ENCODE data around the gene GNAI3.

DNA sequence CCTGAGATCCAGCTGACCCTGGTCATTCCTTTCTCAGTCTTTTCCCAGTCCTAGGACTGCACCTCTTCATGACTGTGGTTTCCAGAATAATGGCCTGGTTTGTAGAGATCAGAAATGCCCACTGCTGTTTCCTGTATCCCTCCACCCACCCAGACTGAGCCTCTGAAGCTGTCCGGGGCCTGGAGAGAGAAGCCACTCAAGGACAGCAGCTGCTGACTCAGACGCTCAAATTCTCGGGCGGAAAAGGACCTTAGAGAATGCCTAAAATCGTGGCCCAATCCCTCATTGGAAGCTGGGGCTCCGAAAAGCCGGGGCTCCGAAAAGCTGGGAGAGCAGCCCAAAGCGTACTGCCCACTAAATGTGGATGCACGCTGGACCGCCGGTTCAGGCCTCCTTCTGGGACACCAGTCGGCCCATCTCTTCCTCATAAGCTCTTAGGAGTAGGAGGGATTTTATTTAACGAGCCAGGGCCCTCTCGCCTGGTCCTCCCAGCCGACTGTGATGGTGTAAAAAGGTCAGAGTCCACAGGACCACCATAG is 16.5 kb upstream of the GNAI3 start:
- TF ChIP-seq, protein P1, sequence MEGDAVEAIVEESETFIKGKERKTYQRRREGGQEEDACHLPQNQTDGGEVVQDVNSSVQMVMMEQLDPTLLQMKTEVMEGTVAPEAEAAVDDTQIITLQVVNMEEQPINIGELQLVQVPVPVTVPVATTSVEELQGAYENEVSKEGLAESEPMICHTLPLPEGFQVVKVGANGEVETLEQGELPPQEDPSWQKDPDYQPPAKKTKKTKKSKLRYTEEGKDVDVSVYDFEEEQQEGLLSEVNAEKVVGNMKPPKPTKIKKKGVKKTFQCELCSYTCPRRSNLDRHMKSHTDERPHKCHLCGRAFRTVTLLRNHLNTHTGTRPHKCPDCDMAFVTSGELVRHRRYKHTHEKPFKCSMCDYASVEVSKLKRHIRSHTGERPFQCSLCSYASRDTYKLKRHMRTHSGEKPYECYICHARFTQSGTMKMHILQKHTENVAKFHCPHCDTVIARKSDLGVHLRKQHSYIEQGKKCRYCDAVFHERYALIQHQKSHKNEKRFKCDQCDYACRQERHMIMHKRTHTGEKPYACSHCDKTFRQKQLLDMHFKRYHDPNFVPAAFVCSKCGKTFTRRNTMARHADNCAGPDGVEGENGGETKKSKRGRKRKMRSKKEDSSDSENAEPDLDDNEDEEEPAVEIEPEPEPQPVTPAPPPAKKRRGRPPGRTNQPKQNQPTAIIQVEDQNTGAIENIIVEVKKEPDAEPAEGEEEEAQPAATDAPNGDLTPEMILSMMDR (optimal IDR thresholded peaks at IDR 0.05 in 1 of 3, IDR thresholded peaks at IDR 0.05 in 1 of 3, conservative IDR thresholded peaks at IDR 0.05 in 1 of 3; ENCODE audit: extremely low read depth in 1 of 3, insufficient read depth in 2 of 3, low read length in 3 of 3) = no peak
- no peak for TF ChIP-seq EZH2 (IDR thresholded peaks at IDR 0.05; ENCODE audit: low read length)
